Glutamatergic neuron (in vitro differentiated cells): Measurements from ENCODE around the gene CCL17. TPM values are rescaled to one million over a fixed set of nuclear protein-coding genes. Genes with fewer than 3 reads are reported as not detected.

Source experiments
- DNase-seq: peaks from one replicate; pipeline ENCODE4 v3.0.0; 2022
- H3K27ac Mint-ChIP-seq: one replicate; pipeline ENCODE4 v1.8.0; 2020; ENCODE audit warnings: mild to moderate bottlenecking, mixed read lengths, inconsistent platforms; ENCODE audit not compliant: unreplicated experiment
- H3K27me3 Mint-ChIP-seq: one replicate; pipeline ENCODE4 v1.8.0; 2020; ENCODE audit warnings: mild to moderate bottlenecking, moderate library complexity, mixed read lengths, inconsistent platforms; ENCODE audit not compliant: unreplicated experiment
- H3K36me3 Mint-ChIP-seq: one replicate; pipeline ENCODE4 v1.8.0; 2020; ENCODE audit warnings: mild to moderate bottlenecking, mixed read lengths, inconsistent platforms; ENCODE audit not compliant: unreplicated experiment
- H3K4me1 Mint-ChIP-seq: one replicate; pipeline ENCODE4 v1.8.0; 2020; ENCODE audit warnings: mild to moderate bottlenecking, low read depth, mixed read lengths, inconsistent platforms; ENCODE audit not compliant: unreplicated experiment
- H3K4me3 Mint-ChIP-seq: one replicate; pipeline ENCODE4 v1.8.0; 2020; ENCODE audit warnings: mild to moderate bottlenecking, mixed read lengths, inconsistent platforms; ENCODE audit not compliant: unreplicated experiment
- H3K9me3 Mint-ChIP-seq: one replicate; pipeline ENCODE4 v1.8.0; 2020; ENCODE audit warnings: mild to moderate bottlenecking, moderate library complexity, mixed read lengths, inconsistent platforms; ENCODE audit not compliant: unreplicated experiment
- total RNA-seq: library from RNA; stranded (reverse); fragmentation: NEBNext Ultra II Directional; extraction: Animal tissue kit (Norgen Biotek cat#: 25700); gene quantifications from one replicate; pipeline ENCODE4 v1.2.1, GENCODE V29; 2021; ENCODE audit not compliant: unreplicated experiment
- TF ChIP-seq, protein P1 (sequence below): fragments of 200-600 bp; sonication (generic); IDR thresholded peaks from one replicate; pipeline ENCODE4 v1.5.0; 2021; ENCODE audit not compliant: partially characterized antibody, unreplicated experiment

The CCL17 gene
- total RNA-seq, 1 donor from 2014 or later = not detected

DNA sequence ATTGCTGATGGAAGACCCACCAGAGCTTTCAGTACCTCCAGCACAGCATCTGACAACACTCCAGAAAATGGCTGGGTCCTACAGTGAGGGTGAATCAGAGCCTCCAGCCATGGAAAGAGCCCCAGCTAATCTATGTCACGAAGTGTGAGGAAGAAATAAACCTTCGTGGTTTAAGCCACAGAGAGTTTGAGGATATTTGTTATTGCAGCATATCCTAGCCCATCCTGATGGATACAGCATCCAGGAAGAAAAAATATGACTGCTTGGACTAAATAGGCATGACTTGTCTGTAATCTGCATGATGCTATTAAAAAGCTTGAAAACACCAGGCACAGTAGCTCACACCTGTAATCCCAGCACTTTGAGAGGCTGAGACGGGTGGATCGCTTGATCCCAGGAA lies 13.3 kb upstream of the CCL17 start:
- TF ChIP-seq, protein P1, sequence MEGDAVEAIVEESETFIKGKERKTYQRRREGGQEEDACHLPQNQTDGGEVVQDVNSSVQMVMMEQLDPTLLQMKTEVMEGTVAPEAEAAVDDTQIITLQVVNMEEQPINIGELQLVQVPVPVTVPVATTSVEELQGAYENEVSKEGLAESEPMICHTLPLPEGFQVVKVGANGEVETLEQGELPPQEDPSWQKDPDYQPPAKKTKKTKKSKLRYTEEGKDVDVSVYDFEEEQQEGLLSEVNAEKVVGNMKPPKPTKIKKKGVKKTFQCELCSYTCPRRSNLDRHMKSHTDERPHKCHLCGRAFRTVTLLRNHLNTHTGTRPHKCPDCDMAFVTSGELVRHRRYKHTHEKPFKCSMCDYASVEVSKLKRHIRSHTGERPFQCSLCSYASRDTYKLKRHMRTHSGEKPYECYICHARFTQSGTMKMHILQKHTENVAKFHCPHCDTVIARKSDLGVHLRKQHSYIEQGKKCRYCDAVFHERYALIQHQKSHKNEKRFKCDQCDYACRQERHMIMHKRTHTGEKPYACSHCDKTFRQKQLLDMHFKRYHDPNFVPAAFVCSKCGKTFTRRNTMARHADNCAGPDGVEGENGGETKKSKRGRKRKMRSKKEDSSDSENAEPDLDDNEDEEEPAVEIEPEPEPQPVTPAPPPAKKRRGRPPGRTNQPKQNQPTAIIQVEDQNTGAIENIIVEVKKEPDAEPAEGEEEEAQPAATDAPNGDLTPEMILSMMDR = no peak
- H3K4me1 Mint-ChIP-seq = no peaks in the 10 kb centered on the region
- peaks cover 5% of the 10 kb centered on the region for H3K9me3 Mint-ChIP-seq
- no peaks in the 10 kb centered on the region for H3K27me3 Mint-ChIP-seq
- H3K36me3 Mint-ChIP-seq = no peaks in the 10 kb centered on the region
- no peak overlapping the region for H3K27ac Mint-ChIP-seq
- DNase-seq = no peak
- no peak overlapping the region for H3K4me3 Mint-ChIP-seq

DNA sequence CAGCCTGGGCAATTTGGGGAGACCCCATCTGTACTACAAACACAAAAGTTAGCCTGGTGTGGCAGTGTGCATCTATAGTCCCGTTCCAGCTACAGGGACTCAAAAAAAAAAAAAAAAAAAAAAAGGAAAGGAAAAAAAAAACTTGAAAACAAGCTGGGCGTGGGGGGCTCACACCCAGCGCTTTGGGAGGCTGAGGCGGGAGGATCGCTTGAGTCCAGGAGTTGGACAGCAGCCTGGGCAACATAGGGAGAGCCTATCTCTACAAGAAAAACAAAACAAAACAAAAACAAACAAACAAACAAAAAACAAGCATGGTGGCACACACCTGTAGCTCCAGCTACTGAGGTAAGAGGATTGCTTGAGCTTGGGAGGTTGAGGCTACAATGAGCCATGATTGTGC lies 12.9 kb upstream of the CCL17 start:
- H3K4me3 Mint-ChIP-seq = no peak overlapping the region

DNA sequence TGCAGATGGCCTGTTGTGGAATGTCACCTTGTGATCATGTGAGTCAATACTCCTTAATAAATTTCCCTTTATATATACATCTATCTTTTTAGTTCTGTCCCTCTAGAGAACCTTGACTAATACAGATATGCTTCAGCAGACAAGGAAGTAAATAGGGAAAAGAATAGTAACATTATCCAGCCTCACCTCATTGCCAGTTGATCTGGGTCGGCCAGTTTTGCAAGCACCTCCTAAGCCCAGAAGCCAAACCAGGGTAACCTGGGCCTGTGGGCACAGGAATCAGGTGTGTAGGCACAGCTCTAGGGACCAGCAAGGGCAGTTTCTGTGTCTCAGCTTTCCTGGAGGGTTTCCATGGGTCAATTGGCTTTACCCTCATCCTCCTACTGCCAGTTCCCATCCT lies 11.9 kb upstream of the CCL17 start:
- TF ChIP-seq, protein P1 = no peak
- no peaks in the 10 kb centered on the region for H3K27me3 Mint-ChIP-seq
- peaks cover 5% of the 10 kb centered on the region for H3K9me3 Mint-ChIP-seq
- no peak overlapping the region for H3K4me3 Mint-ChIP-seq
- no peaks in the 10 kb centered on the region for H3K4me1 Mint-ChIP-seq
- no peak for DNase-seq
- no peak overlapping the region for H3K27ac Mint-ChIP-seq
- H3K36me3 Mint-ChIP-seq = no peaks in the 10 kb centered on the region

More for the DNA sequence above, 12.9 kb upstream of the CCL17 start:
- DNase-seq = no peak
- Mint-ChIP-seq H3K27me3 (no peaks in the 10 kb centered on the region), H3K27ac (no peak overlapping the region), H3K9me3 (peaks cover 5% of the 10 kb centered on the region), H3K36me3 (no peaks in the 10 kb centered on the region), H3K4me1 (no peaks in the 10 kb centered on the region)
- TF ChIP-seq, protein P1 = no peak

DNA sequence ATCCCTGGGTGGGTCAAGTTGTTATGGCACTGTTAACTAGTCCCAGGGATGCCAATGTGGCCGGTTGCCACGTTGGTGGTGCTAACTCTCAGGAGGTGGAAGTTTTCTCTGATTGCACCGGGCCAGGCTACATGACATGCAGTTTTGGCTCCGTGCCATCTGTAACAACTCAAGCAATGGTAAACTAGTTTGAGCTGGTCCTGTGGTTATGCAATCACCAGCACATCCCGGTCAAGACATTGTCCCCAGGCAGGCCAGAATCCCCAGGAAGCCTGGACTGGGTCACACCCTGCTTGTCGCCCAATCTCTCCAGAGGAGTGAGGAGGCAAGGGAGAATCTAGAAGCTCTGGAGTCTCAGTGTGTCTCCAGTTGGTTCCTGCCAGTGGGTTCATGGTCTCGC lies 10.1 kb upstream of the CCL17 start:
- TF ChIP-seq, protein P1 = no peak
- Mint-ChIP-seq H3K36me3 (no peaks in the 10 kb centered on the region), H3K4me3 (no peak overlapping the region)

DNA sequence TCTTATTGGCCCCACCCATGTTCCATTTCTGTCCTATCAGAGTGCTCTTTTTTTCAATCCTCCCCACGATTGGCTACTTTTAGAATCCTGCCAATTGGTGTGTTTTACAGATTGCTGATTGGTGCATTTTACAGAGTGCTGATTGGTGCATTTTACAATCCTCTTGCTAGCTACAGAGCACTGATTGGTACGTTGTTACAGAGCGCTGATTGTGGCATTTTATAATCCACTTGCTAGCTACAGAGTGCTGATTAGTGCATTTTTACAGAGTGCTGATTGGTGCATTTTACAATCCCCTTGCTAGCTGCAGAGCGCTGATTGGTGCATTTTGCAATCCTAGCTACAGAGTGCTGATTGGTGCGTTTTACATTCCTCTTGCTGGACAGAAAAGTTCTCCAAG lies 9.5 kb upstream of the CCL17 start:
- H3K9me3 Mint-ChIP-seq = peaks cover 3% of the 10 kb centered on the region
- H3K36me3 Mint-ChIP-seq = no peaks in the 10 kb centered on the region
- TF ChIP-seq, protein P1 = no peak
- DNase-seq = no peak
- no peak overlapping the region for H3K4me3 Mint-ChIP-seq
- no peak overlapping the region for H3K27ac Mint-ChIP-seq
- H3K27me3 Mint-ChIP-seq = no peaks in the 10 kb centered on the region
- no peaks in the 10 kb centered on the region for H3K4me1 Mint-ChIP-seq

More for the DNA sequence above, 10.1 kb upstream of the CCL17 start:
- Mint-ChIP-seq H3K4me1 (no peaks in the 10 kb centered on the region), H3K27me3 (no peaks in the 10 kb centered on the region), H3K9me3 (peaks cover 3% of the 10 kb centered on the region), H3K27ac (no peak overlapping the region)
- no peak for DNase-seq
